ENCODE results near the gene HAUS6.
"Not testable (repeated sequence)": the region's sequence is repeated elsewhere in the genome, so short reads cannot be mapped to it uniquely, and the experiment has no call there.

The HAUS6 gene

DNA sequence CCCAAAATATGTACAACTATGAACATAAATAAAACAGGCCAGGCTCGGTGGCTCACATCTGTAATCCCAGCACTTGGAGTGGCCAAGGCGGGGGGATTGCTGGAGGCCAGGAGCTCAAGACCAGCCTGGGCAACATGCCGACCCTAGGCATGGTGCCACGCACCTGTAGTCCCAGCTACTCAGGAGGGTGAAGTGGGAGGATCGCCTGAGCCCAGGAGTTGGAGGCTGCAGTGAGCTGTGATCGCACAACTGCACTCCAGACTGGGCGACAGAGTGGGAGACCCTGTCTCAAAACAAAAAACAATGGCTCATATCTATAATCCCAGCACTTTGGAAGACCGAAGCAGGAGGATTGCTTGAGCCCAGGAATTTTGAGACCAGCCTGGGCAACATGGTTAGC is 1.5 kb downstream of the HAUS6 start:
- TF ChIP-seq, protein P1, sequence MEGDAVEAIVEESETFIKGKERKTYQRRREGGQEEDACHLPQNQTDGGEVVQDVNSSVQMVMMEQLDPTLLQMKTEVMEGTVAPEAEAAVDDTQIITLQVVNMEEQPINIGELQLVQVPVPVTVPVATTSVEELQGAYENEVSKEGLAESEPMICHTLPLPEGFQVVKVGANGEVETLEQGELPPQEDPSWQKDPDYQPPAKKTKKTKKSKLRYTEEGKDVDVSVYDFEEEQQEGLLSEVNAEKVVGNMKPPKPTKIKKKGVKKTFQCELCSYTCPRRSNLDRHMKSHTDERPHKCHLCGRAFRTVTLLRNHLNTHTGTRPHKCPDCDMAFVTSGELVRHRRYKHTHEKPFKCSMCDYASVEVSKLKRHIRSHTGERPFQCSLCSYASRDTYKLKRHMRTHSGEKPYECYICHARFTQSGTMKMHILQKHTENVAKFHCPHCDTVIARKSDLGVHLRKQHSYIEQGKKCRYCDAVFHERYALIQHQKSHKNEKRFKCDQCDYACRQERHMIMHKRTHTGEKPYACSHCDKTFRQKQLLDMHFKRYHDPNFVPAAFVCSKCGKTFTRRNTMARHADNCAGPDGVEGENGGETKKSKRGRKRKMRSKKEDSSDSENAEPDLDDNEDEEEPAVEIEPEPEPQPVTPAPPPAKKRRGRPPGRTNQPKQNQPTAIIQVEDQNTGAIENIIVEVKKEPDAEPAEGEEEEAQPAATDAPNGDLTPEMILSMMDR (IDR thresholded peaks at IDR 0.05): no peak
- H3K4me3 ChIP-seq: peak overlapping the region; percentile 79
- H3K27ac ChIP-seq: no peak overlapping the region
- DNase-seq (ENCODE audit: low spot score): no peak

DNA sequence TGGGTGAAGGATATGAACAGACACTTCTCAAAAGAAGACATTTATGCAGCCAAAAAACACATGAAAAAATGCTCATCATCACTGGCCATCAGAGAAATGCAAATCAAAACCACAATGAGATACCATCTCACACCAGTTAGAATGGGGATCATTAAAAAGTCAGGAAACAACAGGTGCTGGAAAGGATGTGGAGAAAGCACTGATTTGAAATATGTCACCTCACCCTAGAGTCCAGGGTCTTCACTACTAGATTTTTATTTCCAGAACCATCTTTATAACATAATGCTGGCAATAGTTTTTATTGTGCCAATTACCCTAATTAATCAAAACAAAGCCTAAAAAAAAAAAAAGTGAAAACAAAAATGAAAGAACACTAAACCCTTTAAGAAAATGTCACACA is 5.3 kb downstream of the HAUS6 start:
- DNase-seq (ENCODE audit: low spot score); H3K4me3 ChIP-seq; H3K27ac ChIP-seq: not testable (repeated sequence)

DNA sequence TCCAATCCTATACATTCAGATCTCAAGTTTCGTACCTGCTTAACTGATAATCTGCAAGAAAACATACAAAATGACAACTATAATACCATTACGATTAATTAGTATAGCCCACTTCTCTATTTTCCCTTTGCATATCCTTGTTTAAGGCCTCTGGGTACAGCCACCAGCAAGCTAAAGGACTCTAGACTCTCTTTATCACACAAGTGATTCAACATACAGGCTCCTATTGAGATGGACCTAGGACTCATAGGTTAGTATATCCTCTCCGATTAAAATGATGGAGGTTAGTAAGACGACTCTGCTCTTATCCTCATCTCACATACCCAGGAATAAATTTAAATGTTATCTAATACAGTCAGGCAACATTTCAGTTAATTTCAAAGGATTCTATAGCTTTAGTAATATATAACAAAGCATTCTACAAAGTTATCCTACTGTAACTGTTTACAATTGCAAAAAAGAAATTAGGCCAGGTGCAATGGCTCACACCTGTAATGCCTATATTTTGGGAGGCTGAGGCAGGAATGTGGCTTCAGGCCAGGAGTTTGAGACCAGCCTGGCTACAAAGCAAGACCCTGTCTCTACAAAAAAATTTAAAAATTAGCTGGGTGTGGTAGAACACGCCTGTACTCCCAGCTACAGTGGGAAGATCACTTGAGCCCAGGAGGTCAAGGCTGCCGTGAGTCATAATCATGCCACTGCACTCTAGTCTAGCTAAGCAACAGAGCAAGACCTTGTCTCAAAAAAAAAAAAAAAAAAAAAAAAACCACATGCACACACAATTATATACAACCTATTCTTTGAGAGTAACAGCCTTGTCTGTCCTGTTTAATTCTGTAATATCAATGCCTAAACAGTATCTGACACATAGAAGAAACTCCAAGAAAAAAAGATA is 15.4 kb downstream of the HAUS6 start:
- Histone ChIP-seq H3K4me3 (no peak overlapping the region), H3K27ac (no peak overlapping the region)
- TF ChIP-seq, protein P1 (IDR thresholded peaks at IDR 0.05): no peak
- no peak for DNase-seq (ENCODE audit: low spot score)

DNA sequence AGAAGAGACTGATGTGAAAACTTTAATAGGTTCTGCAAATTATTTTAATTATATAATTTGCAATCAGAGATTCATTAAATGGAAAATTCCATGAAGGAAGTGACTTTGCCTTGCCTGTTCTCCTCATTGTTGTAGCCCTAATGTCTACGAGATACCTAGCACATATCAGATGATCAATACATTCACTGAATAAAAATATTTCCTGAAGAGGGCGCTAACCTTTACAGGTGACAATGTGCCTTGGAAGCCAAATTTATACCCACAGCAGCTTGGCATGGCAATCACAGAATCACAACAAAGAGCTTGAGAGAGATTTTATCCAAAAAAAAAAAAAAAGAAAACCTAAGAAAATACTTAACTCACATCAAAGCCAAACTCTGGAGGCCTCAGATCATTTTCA is 17.4 kb downstream of the HAUS6 start:
- no peak overlapping the region for H3K27ac ChIP-seq
- no peak for DNase-seq (ENCODE audit: low spot score)
- TF ChIP-seq, protein P1 (IDR thresholded peaks at IDR 0.05): no peak
- H3K4me3 ChIP-seq: no peak overlapping the region

DNA sequence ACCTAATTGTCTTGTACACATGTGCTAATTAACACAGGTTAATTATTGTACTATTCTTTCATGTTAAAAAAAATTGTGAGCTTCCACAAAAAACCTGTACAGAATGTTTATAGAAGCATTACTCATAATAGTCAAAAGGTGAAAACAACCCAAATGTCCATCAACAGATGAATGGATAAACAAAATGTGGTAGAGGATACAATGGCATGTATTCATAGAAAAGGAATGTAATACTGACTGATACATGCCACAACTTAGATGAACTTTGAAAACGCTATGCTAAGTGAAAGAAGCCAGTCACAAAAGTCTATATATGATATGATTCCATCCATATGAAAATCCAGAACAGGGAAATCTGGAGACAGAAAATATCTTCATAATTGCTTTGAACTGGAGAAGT is 27.9 kb downstream of the HAUS6 start:
- DNase-seq (ENCODE audit: low spot score): no peak
- H3K27ac ChIP-seq: no peak overlapping the region
- TF ChIP-seq, protein P1 (IDR thresholded peaks at IDR 0.05): no peak
- no peak overlapping the region for H3K4me3 ChIP-seq

DNA sequence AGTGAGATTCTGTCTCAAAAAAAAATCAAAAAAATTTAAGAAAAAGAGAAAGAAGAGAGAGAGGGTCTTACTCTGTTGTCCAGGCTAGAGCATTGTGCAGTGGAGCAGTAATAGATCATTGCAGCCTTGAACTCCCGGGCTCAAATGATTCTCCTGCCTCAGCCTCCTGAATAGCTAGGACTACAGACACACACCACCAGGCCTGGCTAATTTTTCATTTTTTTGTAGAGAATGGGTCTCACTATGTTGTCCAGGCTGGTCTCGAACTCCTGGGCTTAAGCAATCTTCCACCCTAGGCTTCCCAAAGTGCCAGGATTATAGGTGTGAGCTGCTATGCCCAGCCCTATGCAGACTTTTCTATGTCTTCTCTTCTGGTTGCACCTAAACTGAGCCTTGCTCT is 28.5 kb downstream of the HAUS6 start:
- TF ChIP-seq, protein P1 (IDR thresholded peaks at IDR 0.05): no peak
- Histone ChIP-seq H3K27ac (no peak overlapping the region), H3K4me3 (no peak overlapping the region)
- DNase-seq (ENCODE audit: low spot score): no peak

DNA sequence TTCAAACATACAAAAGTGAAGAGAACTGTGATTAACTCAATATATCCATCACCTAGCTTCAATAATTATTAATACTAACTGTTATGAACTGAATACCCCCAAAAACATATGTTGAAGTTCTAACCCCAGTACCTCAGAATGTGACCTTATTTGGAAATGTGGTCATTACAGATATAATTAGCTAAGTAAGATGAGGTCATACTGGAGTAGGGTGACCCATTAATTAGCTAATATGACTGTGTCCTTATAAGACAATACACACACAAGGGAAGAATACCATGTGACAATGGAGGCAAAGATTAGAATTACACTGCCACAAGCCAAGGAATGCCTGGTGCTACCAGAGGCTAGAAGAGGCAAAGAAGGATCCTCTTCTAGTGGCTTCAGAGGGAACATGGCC is 45.7 kb downstream of the HAUS6 start:
- H3K27ac ChIP-seq: no peak overlapping the region
- DNase-seq (ENCODE audit: low spot score): no peak
- no peak overlapping the region for H3K4me3 ChIP-seq
- TF ChIP-seq, protein P1 (IDR thresholded peaks at IDR 0.05): no peak

Data from coronary artery (tissue), 2 donors.